Measurements from ENCODE around the gene HEBP1.

DNA sequence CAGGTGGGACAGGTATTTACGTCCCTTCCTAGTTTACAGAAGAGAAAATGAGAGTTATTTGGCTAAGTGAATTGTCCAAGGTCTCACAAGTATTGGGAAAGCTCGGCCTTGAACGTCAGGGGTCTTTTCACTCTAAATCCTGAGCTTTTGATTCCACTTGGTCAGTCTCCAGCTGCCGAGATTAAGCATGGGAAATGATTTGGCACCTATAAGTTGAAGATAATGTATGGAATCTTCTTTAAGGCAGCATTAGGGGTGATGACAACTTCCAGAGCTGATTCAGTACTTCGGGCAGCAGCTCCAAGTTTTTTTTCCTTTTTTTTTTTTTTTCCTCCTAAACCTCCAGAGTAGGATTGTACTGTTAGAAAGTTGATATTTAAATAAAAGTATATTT is 44.8 kb upstream of the HEBP1 start:
- TF ChIP-seq, protein P1, sequence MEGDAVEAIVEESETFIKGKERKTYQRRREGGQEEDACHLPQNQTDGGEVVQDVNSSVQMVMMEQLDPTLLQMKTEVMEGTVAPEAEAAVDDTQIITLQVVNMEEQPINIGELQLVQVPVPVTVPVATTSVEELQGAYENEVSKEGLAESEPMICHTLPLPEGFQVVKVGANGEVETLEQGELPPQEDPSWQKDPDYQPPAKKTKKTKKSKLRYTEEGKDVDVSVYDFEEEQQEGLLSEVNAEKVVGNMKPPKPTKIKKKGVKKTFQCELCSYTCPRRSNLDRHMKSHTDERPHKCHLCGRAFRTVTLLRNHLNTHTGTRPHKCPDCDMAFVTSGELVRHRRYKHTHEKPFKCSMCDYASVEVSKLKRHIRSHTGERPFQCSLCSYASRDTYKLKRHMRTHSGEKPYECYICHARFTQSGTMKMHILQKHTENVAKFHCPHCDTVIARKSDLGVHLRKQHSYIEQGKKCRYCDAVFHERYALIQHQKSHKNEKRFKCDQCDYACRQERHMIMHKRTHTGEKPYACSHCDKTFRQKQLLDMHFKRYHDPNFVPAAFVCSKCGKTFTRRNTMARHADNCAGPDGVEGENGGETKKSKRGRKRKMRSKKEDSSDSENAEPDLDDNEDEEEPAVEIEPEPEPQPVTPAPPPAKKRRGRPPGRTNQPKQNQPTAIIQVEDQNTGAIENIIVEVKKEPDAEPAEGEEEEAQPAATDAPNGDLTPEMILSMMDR (IDR thresholded peaks at IDR 0.05): no peak
- no peak for TF ChIP-seq EZH2 (IDR thresholded peaks at IDR 0.05)
